GM15510 (cell line): Measurements from ENCODE around the gene PIGU.

ENCODE experiments used
- POLR2A ChIP-seq: IDR thresholded peaks from 3 replicates; pipeline ENCODE4 v1.6.1; 2011; ENCODE audit warnings: borderline replicate concordance; ENCODE audit not compliant: insufficient read length; ENCODE audit errors: extremely low read depth

PIGU gene

DNA sequence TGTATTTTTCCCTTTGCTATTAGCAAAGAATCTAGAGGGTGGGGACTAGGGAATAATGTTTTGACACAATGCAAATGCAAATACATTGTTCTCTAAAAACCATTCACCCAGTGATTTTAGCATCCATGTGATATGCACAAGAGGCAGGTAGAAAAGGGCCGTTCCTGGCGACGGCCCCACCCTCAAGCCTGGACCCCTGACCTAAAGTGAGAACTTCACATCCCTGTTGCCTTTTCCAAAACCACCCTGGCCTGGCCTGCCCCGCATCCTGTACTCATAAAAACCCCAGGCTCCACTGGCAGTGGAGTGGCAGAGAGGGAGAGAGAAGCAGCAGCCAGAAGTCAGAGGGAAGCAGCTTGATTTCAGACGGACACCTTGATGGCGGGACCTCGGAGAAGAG is 69.8 kb downstream of the PIGU start:
- TF ChIP-seq POLR2A = no peak

DNA sequence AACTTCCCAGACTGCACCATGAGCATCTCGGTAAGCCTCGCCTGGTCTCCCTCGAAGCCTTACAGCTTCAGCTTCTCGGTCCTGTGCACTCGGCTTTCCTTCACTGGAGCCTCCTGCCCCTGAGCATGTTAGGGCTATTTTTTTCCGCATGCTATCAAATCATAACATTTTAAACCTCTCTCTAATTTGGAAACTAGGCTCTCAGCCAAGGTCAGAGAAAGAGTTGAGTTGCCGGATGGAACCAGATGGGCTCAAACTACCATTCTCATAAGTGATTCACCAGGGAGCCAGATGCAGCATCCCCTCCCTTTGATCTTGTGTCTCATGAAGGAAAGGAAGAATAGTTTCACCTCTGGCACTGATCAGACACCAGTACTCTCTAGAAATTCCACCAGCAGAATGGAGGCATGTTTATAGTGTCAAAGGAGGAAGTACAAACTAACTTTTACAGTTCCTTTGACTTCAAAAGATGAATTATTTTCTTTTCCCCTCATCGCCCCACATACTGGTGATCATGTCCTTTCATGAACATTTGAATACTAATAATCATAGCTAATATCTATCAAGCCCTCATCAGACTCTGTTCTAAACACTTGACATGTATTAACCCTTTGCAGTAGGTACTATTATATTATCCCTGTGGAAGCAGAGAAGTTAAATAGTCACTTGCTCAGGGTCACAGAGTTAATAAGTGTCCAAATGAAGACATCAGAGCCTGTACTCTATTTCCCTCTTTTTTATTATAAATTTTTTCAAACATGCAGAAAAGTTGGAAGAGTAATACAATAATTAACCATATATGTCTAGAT is 71.7 kb downstream of the PIGU start:
- TF ChIP-seq POLR2A = no peak

DNA sequence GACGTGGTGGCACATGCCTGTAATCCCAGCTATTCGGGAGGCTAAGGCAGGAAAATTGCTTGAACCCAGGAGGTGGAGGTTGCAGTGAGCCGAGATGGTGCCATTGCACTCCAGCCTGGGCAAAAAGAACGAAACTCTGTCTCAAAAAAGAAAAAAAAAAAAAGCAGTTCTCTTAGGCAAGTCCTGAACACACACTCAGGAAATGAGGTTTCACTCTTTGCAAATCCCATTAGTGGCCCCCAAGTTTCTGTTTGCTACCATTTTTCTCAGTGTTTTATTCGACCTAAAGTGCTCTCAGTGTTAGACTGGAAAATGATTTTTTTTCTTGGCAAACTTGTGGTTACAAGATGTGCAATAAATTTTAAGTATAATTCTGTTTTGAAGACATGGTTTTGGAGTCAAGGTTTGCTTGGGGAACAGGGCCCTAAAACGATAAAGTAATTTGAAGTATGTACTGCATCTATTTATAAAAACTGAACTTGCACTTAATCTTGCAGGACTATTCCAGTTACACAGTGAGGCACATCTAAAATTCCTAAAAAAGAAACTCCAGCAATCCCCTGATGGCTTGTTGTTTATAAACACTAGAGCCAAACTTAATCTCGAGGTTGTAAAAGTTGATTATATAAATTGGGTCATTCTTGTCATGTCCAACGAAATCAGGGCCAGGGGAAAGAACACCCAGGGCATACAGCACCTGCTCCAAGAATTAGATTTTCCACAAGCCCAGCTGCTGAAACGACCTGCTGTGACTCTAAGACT is 75.8 kb downstream of the PIGU start:
- no peak for TF ChIP-seq POLR2A

- no peak for TF ChIP-seq POLR2A
These were observed 81.3 kb downstream of the PIGU start for GRCh38 chr20:34595377-34596184.

DNA sequence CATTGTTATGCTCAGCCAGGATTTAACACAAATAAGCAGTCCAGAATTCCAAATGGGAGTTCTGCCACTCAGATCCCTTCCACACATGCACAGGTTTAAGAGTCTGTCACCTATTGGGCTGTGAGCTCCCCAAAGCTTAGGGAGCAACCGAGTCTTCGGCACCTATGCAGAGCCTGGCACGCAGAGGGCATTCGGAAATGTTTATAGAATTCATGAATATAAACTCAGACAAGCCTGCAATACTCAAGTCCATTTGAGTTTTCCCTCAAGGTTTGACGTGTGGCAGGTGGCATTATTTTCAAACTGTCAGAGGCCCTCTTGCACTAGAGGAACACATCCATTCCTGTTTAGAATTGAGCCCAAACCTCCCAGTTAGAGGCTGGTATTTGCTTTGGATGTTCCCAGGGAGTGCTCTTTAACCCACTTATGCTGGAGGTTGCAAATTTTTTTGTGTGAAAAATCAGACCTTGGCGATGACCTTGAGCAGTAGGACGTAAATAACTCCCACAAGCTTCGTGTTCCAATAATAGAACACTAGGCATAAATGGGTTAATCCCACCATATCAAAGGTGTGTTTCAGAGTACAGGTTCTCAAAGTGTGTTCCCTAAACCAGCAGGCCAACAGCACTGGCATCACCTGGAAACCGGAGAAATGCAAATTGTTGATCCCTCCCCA is 90.3 kb downstream of the PIGU start:
- no peak for TF ChIP-seq POLR2A

GRCh38 chr20:34585019-34585418 is 91.9 kb downstream of the PIGU start:
- no peak for TF ChIP-seq POLR2A

DNA sequence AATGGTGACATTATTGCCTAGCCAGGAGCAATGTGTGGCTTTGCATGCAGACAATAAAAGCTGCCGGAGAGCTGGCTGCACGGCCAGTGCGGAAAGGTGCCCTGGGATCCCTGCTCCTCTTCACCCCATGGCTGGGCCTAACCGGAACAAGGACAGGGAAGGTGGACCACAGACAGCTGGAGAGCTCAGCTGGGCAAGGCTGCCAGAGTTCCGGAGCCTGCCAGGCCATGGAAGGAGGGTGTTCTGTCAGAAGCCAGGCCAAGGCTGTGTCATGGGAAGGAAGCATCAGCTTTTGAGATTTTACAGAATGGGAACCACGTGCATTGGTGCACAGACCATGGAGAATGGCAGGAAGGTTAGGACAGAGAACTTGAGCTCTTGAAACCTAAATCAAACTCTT is 93.3 kb downstream of the PIGU start:
- TF ChIP-seq POLR2A = no peak

DNA sequence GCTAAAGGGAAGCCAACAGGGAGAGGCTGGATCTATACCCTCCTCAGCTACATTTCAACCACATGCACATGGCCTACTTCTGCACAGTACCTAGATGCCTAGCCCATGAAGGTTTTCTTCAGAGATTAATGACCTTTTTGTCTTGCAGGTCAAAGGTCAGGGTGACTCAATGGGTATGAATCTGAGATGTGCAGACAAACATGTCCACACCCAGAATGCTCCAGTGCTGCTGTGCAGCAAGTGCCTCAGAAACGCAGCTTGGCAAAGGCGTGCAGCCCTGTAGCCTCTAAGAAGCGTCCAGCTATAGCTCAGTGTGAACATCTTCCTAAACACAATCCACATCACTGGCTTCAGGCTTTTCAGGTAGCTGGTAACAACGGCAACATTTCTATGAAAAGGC is 94.0 kb downstream of the PIGU start:
- TF ChIP-seq POLR2A = no peak

- no peak for TF ChIP-seq POLR2A
These were observed 94.7 kb downstream of the PIGU start for GRCh38 chr20:34582221-34582620.

DNA sequence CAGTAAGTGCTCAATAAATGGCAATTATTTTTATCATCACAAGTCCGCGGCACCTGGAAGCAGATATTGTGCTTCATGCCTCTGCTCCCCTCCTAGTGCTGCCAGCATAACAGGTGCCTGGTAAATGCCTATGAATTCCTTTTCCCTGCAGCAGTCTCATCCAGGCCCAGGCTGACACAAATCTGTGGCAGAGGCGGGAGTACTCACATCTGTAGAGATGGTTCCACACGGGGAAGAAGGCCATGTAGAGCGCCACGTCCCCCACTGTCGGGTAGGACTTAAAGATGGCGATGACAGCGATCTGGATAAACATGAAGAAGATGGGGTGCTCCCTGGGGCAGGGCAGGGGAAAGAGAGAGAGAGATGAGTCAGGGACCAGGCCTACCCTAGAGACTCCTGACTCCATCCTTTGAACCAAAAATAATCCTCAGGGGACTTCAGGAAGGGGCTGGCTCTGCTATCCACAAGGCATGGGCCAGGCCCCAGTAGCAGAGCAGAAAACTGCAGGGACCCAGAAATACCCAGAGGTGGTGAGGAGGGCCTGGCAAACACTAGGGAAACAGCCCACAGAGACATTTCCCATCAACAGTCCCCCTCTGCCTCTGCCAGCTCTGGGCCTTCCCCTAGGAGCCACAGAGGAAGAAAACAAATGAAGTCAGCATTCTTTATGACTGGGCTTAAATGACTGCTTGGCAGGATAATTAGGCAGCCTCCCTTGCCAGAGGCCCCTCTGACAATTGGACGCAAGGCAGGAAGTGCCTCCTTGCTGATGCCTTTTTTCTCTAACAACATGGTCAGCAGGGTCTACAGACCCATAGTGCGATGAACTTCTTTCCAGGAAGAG is 95.3 kb downstream of the PIGU start:
- TF ChIP-seq POLR2A = no peak

DNA sequence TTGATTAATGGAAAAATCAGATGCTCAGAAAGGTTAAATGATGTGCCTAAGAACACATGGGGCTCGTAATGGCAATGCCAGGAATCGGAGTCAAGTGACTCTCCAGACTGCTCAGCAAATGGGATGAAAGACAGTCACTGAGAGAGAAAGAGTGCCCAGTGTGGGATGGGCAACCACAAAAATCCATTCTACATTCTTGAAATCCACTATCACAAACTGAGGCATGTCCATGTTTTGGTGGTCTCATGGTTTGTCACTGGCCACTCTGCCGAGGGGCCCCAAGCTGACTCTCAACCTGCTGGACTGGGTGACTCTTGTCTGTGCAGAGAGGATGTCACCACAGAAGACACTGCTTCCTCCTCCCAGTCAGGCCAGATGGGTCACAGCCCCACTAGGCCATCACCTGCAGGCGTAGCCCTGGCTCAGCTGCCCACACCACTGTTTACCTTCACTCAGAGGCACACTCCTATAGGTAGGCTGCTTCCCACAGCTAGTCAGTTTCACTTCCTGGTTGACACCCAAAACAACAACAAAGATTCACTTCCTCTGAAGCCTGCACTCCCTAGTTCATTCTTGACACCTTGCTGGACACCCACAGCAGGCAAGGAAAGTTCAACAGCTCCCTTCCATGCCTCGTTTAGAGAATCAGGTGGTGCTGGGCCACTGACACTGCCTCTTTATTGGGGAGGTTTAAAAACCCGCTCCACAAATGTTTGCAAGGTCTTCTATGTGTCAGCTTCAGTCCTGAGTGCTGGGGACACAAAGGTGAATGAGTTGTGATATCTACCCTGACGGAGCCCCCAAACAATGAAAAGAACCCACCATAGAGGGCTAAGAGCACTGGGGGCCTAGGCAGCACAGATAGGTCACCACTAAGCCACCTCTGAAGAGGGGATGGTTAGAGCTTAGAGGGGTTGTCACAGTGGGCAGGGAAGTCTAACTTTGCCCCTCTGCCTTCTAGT is 96.6 kb downstream of the PIGU start:
- no peak for TF ChIP-seq POLR2A

GRCh38 chr20:34579191-34579978 is 97.5 kb downstream of the PIGU start:
- TF ChIP-seq POLR2A = no peak
